HCT116 (cell line): ENCODE data around the gene EHBP1. TPM values are rescaled to one million over a fixed set of nuclear protein-coding genes. Genes with fewer than 3 reads are reported as not detected.

ENCODE experiments used
- ATAC-seq: fragments of 200-7000 bp; cut with Tn5 transposase; 2 replicates; pipeline ENCODE4 v1.9.1; 2020; ENCODE audit warnings: mild to moderate bottlenecking, moderate library complexity
- BruUV-seq: library from RNA; stranded (reverse); fragments of 400-500 nt; replicated peaks from 2 replicates; lab custom pipeline; 2021; lab: Mats Ljungman, UMichigan
- CTCF ChIA-PET: fragments of 300-600 bp; sonication (Branson Sonifier 250); formaldehyde crosslinking; loops from one replicate; lab custom pipeline; 2021; ENCODE audit warnings: antibody characterized with exemption; lab: Charles Lee
- POLR2A ChIA-PET: fragments of 300-600, 350-600 bp; sonication (Branson Sonifier 250); formaldehyde crosslinking; loops from one replicate; lab custom pipeline; 2021; ENCODE audit warnings: antibody characterized with exemption; lab: Charles Lee
- RAD21 ChIA-PET, 2 experiments: fragments of 300-600 bp; sonication (Branson Sonifier 250); formaldehyde crosslinking; loops; one replicate each; lab custom pipeline; 2023; ENCODE audit warnings: low total read pairs in 2 of 2; ENCODE audit not compliant: uncharacterized antibody in 2 of 2, unreplicated experiment in 2 of 2, low non-redundant PET in 1 of 2; lab: Charles Lee
- DNase-seq: peaks from one replicate; pipeline ENCODE4 v3.0.0-alpha.2; 2010; ENCODE audit warnings: low read depth, low spot score
- H2AFZ ChIP-seq: fragments of 200-600 bp; shearing (Covaris generic), sonication (generic); 2 replicates; pipeline ENCODE4 v1.6.1; 2017; ENCODE audit warnings: low read depth, mixed run types, mixed read lengths, antibody characterized with exemption, low read length; ENCODE audit not compliant: poor library complexity, severe bottlenecking
- H3K27ac ChIP-seq: 2 replicates; pipeline ENCODE4 v1.5.1; 2012; ENCODE audit warnings: low read depth, low read length
- H3K27me3 ChIP-seq: fragments of 200-600 bp; sonication (generic); 2 replicates; pipeline ENCODE4 v1.6.1; 2016; ENCODE audit warnings: mixed run types, low read length, mixed read lengths; ENCODE audit not compliant: insufficient read depth
- H3K36me3 ChIP-seq, 2 experiments: fragments of 200-500 bp in 1 of 2; fragments of 200-600 bp in 1 of 2; sonication (Bioruptor generic) in 1 of 2; sonication (generic) in 1 of 2; 2 replicates each; pipeline versions ENCODE4 v1.5.1 to v1.6.1; 2014 to 2016; ENCODE audit warnings: low read length in 2 of 2, inconsistent platforms in 1 of 2, mixed read lengths in 1 of 2, mixed run types in 1 of 2; ENCODE audit not compliant: insufficient read depth in 2 of 2, control insufficient read depth in 1 of 2
- H3K4me1 ChIP-seq, 2 experiments: fragments of 200-600 bp in 1 of 2; sonication (generic) in 1 of 2; 2 replicates each; pipeline versions ENCODE4 v1.5.1 to v1.6.1; 2012 to 2017; ENCODE audit warnings: low read length in 2 of 2, inconsistent platforms in 1 of 2, mild to moderate bottlenecking in 1 of 2, mixed read lengths in 1 of 2, mixed run types in 1 of 2, moderate library complexity in 1 of 2; ENCODE audit not compliant: insufficient read depth in 2 of 2, control insufficient read depth in 1 of 2
- H3K4me2 ChIP-seq: fragments of 200-600 bp; sonication (generic); 2 replicates; pipeline ENCODE4 v1.6.1; 2017; ENCODE audit warnings: mixed run types, low read length, mixed read lengths
- H3K4me3 ChIP-seq, 2 experiments: fragments of 200-600 bp in 1 of 2; sonication (generic) in 1 of 2; replicated peaks in 1 of 2; 2 replicates each; pipeline ENCODE4 v1.5.1; 2011 to 2016; ENCODE audit warnings: low read length in 2 of 2, control low read depth in 1 of 2, low read depth in 1 of 2, mild to moderate bottlenecking in 1 of 2, mixed read lengths in 1 of 2, mixed run types in 1 of 2
- H3K79me2 ChIP-seq: fragments of 200-600 bp; sonication (generic); 2 replicates; pipeline ENCODE4 v1.6.1; 2017; ENCODE audit warnings: mild to moderate bottlenecking, mixed run types, low read length, moderate library complexity, mixed read lengths; ENCODE audit not compliant: insufficient read depth
- H3K9ac ChIP-seq: fragments of 200-600 bp; sonication (generic); 2 replicates; pipeline ENCODE4 v1.6.1; 2016; ENCODE audit warnings: low read length, mixed read lengths
- H3K9me2 ChIP-seq: fragments of 200-600 bp; sonication (generic), shearing (Covaris generic); 2 replicates; pipeline ENCODE4 v1.6.1; 2017; ENCODE audit warnings: mixed run types, mild to moderate bottlenecking, moderate library complexity; ENCODE audit not compliant: insufficient read depth
- H3K9me3 ChIP-seq, 2 experiments: fragments of 200-500 bp in 1 of 2; fragments of 200-600 bp in 1 of 2; sonication (Bioruptor generic) in 1 of 2; sonication (generic) in 1 of 2; 2 replicates each; pipeline ENCODE4 v1.6.1; 2014 to 2017; ENCODE audit warnings: low read length in 2 of 2, mixed read lengths in 2 of 2, inconsistent platforms in 1 of 2, low read depth in 1 of 2, mild to moderate bottlenecking in 1 of 2, mixed run types in 1 of 2, moderate library complexity in 1 of 2; ENCODE audit not compliant: control insufficient read depth in 1 of 2, insufficient read depth in 1 of 2
- H4K20me1 ChIP-seq: fragments of 200-600 bp; sonication (generic), shearing (Covaris generic); 2 replicates; pipeline ENCODE4 v1.6.1; 2017; ENCODE audit warnings: mixed run types, mild to moderate bottlenecking, moderate library complexity; ENCODE audit not compliant: insufficient read depth
- CBX3 ChIP-seq: IDR thresholded peaks from 2 replicates; pipeline ENCODE4 v1.6.1; 2012; ENCODE audit warnings: low read depth
- CEBPB ChIP-seq: IDR thresholded peaks from 2 replicates; pipeline ENCODE4 v1.6.1; 2012; ENCODE audit warnings: low read depth
- EGR1 ChIP-seq: IDR thresholded peaks from 2 replicates; pipeline ENCODE4 v1.6.1; 2012; ENCODE audit warnings: low read depth
- ELF1 ChIP-seq: IDR thresholded peaks from 2 replicates; pipeline ENCODE4 v1.6.1; 2012; ENCODE audit warnings: low read depth, borderline replicate concordance
- EZH2phosphoT487 ChIP-seq: fragments of 200-600 bp; IDR thresholded peaks from 2 replicates; pipeline ENCODE4 v1.6.1; 2018; ENCODE audit warnings: antibody characterized with exemption, borderline replicate concordance
- FOSL1 ChIP-seq: IDR thresholded peaks from 2 replicates; pipeline ENCODE4 v1.6.1; 2012; ENCODE audit warnings: low read depth
- JUND ChIP-seq: IDR thresholded peaks from 2 replicates; pipeline ENCODE4 v1.6.1; 2012
- RAD21 ChIP-seq: IDR thresholded peaks from 2 replicates; pipeline ENCODE4 v1.6.1; 2012; ENCODE audit warnings: low read depth, mild to moderate bottlenecking
- SIN3A ChIP-seq: IDR thresholded peaks from 2 replicates; pipeline ENCODE4 v1.6.1; 2012; ENCODE audit warnings: low read depth
- SP1 ChIP-seq: IDR thresholded peaks from 2 replicates; pipeline ENCODE4 v1.6.1; 2012; ENCODE audit warnings: low read depth
- YY1 ChIP-seq: IDR thresholded peaks from 2 replicates; pipeline ENCODE4 v1.6.1; 2011; ENCODE audit warnings: low read length, low read depth, moderate library complexity, mild to moderate bottlenecking; ENCODE audit not compliant: insufficient replicate concordance; ENCODE audit errors: extremely low read depth
- ZNF274 ChIP-seq: fragments of 200-500 bp; sonication (Bioruptor generic); IDR thresholded peaks from 2 replicates; pipeline ENCODE4 v1.6.1; 2014; ENCODE audit warnings: mild to moderate bottlenecking, low read depth, low read length, inconsistent platforms
- intact Hi-C: fragments of 100-400 bp; cut with micrococcal nuclease; formaldehyde crosslinking; loops from 2 replicates; pipeline ENCODE4 v1.10.0; 2022
- total RNA-seq: library from RNA; stranded (reverse); gene quantifications from one replicate; pipeline ENCODE4 v1.2.1, GENCODE V29; 2021; ENCODE audit not compliant: unreplicated experiment
- TF ChIP-seq, protein P1 (sequence below): IDR thresholded peaks from 2 replicates; pipeline ENCODE4 v1.6.1; 2011; ENCODE audit warnings: mild to moderate bottlenecking, low read length, moderate library complexity; ENCODE audit not compliant: insufficient replicate concordance; ENCODE audit errors: extremely low read depth
- TF ChIP-seq, protein P2 (sequence below): IDR thresholded peaks from 2 replicates; pipeline ENCODE4 v1.6.1; 2012; ENCODE audit warnings: low read depth
- TF ChIP-seq, protein P3 (sequence below), 3 experiments: fragments of 200-600 bp in 1 of 3; sonication (generic) in 1 of 3; IDR thresholded peaks in 2 of 3; conservative IDR thresholded peaks in 1 of 3; 2 replicates each; pipeline ENCODE4 v1.5.1; 2012 to 2017; ENCODE audit warnings: low read depth in 2 of 3, low read length in 2 of 3, antibody characterized with exemption in 1 of 3, borderline replicate concordance in 1 of 3, control low read depth in 1 of 3, mild to moderate bottlenecking in 1 of 3, mixed read lengths in 1 of 3, mixed run types in 1 of 3, moderate library complexity in 1 of 3; ENCODE audit not compliant: insufficient read depth in 1 of 3

The EHBP1 gene
- total RNA-seq, 1 experiment from 2014 or later = 89.9 TPM

GRCh38 chr2:63035660-63036059 is 330.1 kb downstream of the EHBP1 start:
- H3K9ac ChIP-seq = no peak overlapping the region
- ChIA-PET POLR2A (no interaction called here), CTCF (no interaction called here), RAD21 (no interaction called here)
- DNase-seq (no peak), ATAC-seq (no peak)
- no peaks in the 10 kb centered on the region for H3K9me3 ChIP-seq
- H3K4me1 ChIP-seq = peaks cover 0 to 8% of the 10 kb centered on the region in 2 experiments; a peak in 2 of 4 replicates
- H3K36me3 ChIP-seq = no peaks in the 10 kb centered on the region; a peak in 1 of 4 replicates
- H3K9me2 ChIP-seq = no peaks in the 10 kb centered on the region
- H3K4me2 ChIP-seq = no peak overlapping the region
- no peaks in the 10 kb centered on the region for H3K27me3 ChIP-seq
- H3K4me3 ChIP-seq = no peak overlapping the region
- no peak overlapping the region for H3K27ac ChIP-seq
- no peaks in the 10 kb centered on the region for H4K20me1 ChIP-seq
- H3K79me2 ChIP-seq = no peaks in the 10 kb centered on the region
- BruUV-seq = no TSS peak
- TF ChIP-seq, protein P1, sequence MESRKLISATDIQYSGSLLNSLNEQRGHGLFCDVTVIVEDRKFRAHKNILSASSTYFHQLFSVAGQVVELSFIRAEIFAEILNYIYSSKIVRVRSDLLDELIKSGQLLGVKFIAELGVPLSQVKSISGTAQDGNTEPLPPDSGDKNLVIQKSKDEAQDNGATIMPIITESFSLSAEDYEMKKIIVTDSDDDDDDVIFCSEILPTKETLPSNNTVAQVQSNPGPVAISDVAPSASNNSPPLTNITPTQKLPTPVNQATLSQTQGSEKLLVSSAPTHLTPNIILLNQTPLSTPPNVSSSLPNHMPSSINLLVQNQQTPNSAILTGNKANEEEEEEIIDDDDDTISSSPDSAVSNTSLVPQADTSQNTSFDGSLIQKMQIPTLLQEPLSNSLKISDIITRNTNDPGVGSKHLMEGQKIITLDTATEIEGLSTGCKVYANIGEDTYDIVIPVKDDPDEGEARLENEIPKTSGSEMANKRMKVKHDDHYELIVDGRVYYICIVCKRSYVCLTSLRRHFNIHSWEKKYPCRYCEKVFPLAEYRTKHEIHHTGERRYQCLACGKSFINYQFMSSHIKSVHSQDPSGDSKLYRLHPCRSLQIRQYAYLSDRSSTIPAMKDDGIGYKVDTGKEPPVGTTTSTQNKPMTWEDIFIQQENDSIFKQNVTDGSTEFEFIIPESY = no peak
- TF ChIP-seq SIN3A = no peak
- TF ChIP-seq YY1 = no peak
- TF ChIP-seq, protein P2, sequence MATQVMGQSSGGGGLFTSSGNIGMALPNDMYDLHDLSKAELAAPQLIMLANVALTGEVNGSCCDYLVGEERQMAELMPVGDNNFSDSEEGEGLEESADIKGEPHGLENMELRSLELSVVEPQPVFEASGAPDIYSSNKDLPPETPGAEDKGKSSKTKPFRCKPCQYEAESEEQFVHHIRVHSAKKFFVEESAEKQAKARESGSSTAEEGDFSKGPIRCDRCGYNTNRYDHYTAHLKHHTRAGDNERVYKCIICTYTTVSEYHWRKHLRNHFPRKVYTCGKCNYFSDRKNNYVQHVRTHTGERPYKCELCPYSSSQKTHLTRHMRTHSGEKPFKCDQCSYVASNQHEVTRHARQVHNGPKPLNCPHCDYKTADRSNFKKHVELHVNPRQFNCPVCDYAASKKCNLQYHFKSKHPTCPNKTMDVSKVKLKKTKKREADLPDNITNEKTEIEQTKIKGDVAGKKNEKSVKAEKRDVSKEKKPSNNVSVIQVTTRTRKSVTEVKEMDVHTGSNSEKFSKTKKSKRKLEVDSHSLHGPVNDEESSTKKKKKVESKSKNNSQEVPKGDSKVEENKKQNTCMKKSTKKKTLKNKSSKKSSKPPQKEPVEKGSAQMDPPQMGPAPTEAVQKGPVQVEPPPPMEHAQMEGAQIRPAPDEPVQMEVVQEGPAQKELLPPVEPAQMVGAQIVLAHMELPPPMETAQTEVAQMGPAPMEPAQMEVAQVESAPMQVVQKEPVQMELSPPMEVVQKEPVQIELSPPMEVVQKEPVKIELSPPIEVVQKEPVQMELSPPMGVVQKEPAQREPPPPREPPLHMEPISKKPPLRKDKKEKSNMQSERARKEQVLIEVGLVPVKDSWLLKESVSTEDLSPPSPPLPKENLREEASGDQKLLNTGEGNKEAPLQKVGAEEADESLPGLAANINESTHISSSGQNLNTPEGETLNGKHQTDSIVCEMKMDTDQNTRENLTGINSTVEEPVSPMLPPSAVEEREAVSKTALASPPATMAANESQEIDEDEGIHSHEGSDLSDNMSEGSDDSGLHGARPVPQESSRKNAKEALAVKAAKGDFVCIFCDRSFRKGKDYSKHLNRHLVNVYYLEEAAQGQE = no peak
- TF ChIP-seq, protein P3, sequence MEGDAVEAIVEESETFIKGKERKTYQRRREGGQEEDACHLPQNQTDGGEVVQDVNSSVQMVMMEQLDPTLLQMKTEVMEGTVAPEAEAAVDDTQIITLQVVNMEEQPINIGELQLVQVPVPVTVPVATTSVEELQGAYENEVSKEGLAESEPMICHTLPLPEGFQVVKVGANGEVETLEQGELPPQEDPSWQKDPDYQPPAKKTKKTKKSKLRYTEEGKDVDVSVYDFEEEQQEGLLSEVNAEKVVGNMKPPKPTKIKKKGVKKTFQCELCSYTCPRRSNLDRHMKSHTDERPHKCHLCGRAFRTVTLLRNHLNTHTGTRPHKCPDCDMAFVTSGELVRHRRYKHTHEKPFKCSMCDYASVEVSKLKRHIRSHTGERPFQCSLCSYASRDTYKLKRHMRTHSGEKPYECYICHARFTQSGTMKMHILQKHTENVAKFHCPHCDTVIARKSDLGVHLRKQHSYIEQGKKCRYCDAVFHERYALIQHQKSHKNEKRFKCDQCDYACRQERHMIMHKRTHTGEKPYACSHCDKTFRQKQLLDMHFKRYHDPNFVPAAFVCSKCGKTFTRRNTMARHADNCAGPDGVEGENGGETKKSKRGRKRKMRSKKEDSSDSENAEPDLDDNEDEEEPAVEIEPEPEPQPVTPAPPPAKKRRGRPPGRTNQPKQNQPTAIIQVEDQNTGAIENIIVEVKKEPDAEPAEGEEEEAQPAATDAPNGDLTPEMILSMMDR (IDR thresholded peaks at IDR 0.05 in 2 of 3, conservative IDR thresholded peaks at IDR 0.05 in 1 of 3; ENCODE audit: borderline replicate concordance in 1 of 3, insufficient read depth in 1 of 3, low read depth in 2 of 3, low read length in 2 of 3) = no peak
- TF ChIP-seq JUND = no peak
- TF ChIP-seq EGR1 = no peak
- TF ChIP-seq ZNF274 = no peak
- TF ChIP-seq FOSL1 = no peak
- no peak for TF ChIP-seq EZH2phosphoT487
- no peak for TF ChIP-seq RAD21
- TF ChIP-seq ELF1 = no peak
- no peak for TF ChIP-seq SP1
- no peak for TF ChIP-seq CBX3
- TF ChIP-seq CEBPB = no peak
- TF ChIP-seq, all 23 proteins: peak for 0
- no peak overlapping the region for H2AFZ ChIP-seq
- intact Hi-C loops = no loop called here
